ENCODE measurements around the gene TRIM10. TPM values are rescaled to one million over a fixed set of nuclear protein-coding genes. Genes with fewer than 3 reads are reported as not detected.
"Not testable (repeated sequence)": the region's sequence is repeated elsewhere in the genome, so short reads cannot be mapped to it uniquely, and the experiment has no call there.

The TRIM10 gene
- total RNA-seq, 1 experiment from 2014 or later: not detected

- Histone ChIP-seq H3K36me3 (peaks cover 78% of the 10 kb centered on the region), H3K9me3 (replicated peaks) (no peaks in the 10 kb centered on the region), H3K4me1 (replicated peaks) (no peaks in the 10 kb centered on the region), H3K27ac (no peak overlapping the region), H3K27me3 (replicated peaks) (no peaks in the 10 kb centered on the region), H3K4me3 (no peak overlapping the region)
- no peak for DNase-seq (ENCODE audit: low read depth in 1 of 2, low spot score in 2 of 2)
Observed at GRCh38 chr6:30192076-30192475, 31.1 kb upstream of the TRIM10 start.

GRCh38 chr6:30188541-30188940 is 27.5 kb upstream of the TRIM10 start:
- H3K27ac ChIP-seq: no peak overlapping the region
- no peak for DNase-seq (ENCODE audit: low read depth in 1 of 2, low spot score in 2 of 2)
- H3K36me3 ChIP-seq: peaks cover 75% of the 10 kb centered on the region
- H3K27me3 ChIP-seq (replicated peaks): no peaks in the 10 kb centered on the region
- H3K9me3 ChIP-seq (replicated peaks): no peaks in the 10 kb centered on the region
- no peaks in the 10 kb centered on the region for H3K4me1 ChIP-seq (replicated peaks)
- H3K4me3 ChIP-seq: no peak overlapping the region

DNA sequence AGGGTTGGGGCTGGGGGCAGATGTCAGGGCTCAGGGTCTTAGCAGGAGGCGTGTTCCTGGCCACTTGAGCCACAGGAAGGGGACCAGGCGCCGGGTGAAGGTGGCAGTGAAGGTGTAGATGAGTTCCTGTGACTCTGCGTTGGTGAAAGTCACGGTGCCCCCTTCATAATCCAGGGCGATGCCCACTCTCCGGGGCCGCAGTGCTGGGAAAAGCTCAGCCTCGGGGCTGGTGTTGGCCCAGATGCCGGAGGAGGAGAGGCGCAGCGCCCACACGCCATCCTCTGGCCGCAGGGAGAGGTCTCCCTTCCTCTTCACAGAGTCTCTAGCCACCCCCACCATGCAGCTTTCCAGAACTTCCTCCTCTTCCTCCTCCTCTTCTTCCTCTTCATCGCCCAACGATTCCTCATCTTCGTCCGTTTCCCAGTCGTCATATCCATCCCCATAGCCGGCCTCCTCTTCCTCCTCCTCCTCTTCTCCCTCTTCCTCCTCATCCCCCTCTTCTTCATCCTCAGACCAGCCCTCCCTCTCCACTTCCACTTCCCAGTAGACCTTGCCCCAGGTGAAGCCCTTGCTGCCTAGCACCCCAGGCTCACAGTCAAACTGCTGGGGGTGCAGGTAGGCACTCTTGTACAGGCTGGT is 25.0 kb upstream of the TRIM10 start:
- Histone ChIP-seq H3K4me1 (replicated peaks) (no peaks in the 10 kb centered on the region), H3K27ac (no peak overlapping the region), H3K9me3 (replicated peaks) (peaks cover 3% of the 10 kb centered on the region; the same call in 1 of the 2 replicates), H3K36me3 (peaks cover 54% of the 10 kb centered on the region), H3K4me3 (no peak overlapping the region), H3K27me3 (replicated peaks) (no peaks in the 10 kb centered on the region)
- peak in 1 of 2 experiments; percentile 33 for DNase-seq (ENCODE audit: low read depth in 1 of 2, low spot score in 2 of 2)

DNA sequence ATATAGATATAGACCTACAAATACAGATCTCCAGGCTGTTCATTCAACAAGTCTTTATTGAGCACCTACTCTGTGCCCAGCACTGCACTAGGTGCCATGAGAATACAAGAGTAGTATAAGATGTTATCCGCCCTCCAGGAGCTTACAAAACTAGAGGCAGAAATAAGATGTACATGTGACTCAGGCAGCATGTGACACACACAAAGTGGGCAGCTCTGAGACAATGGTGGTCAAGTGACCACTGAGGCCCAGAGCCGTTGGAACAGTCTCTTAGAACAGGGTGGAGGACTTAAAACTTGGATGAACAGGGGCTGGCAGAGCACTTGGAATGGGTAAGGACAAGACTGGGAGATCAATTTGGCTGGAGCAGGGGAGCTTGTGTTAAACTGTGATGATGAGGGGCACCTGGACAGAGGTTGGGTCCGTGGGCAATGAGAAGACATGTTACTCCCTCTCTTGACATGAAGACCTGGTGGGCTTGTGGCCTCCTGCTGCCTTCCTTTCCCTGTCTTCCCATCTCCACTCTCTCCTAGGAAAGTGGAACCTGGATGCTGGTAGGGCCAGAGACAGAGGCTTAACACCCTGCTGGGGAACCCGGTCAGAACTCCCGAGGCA is 23.5 kb upstream of the TRIM10 start:
- no peak overlapping the region for H3K27ac ChIP-seq
- no peaks in the 10 kb centered on the region for H3K27me3 ChIP-seq (replicated peaks)
- H3K4me1 ChIP-seq (replicated peaks): no peaks in the 10 kb centered on the region
- DNase-seq (ENCODE audit: low read depth in 1 of 2, low spot score in 2 of 2): no peak
- H3K36me3 ChIP-seq: peaks cover 40% of the 10 kb centered on the region
- peaks cover 12% of the 10 kb centered on the region for H3K9me3 ChIP-seq (replicated peaks)
- no peak overlapping the region for H3K4me3 ChIP-seq

GRCh38 chr6:30180145-30180544 is 19.1 kb upstream of the TRIM10 start:
- Histone ChIP-seq H3K4me3 (no peak overlapping the region), H3K9me3 (replicated peaks) (peaks cover 12% of the 10 kb centered on the region), H3K4me1 (replicated peaks) (no peaks in the 10 kb centered on the region), H3K27ac (no peak overlapping the region), H3K27me3 (replicated peaks) (peaks cover 26% of the 10 kb centered on the region), H3K36me3 (peaks cover 4% of the 10 kb centered on the region)
- no peak for DNase-seq (ENCODE audit: low read depth in 1 of 2, low spot score in 2 of 2)

DNA sequence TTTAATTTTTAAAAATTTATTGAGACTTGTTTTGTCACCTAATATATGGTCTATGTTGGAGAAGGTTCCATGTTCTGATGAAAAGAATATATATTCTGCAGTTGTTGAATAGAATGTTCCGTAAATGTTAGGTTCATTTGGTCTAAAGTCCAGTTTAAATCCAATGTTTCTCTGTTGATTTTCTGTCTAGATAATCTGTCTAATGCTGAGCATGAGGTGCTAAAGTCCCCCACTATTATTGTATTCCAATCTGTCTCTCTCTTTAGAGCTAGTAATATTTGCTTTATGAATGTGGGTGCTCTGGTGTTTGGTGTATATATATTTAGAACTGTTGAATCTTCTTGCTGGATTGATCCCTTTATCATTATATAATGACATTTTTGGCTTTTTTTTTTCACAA is 17.8 kb upstream of the TRIM10 start:
- no peaks in the 10 kb centered on the region for H3K4me1 ChIP-seq (replicated peaks)
- peaks cover 40% of the 10 kb centered on the region for H3K27me3 ChIP-seq (replicated peaks)

DNA sequence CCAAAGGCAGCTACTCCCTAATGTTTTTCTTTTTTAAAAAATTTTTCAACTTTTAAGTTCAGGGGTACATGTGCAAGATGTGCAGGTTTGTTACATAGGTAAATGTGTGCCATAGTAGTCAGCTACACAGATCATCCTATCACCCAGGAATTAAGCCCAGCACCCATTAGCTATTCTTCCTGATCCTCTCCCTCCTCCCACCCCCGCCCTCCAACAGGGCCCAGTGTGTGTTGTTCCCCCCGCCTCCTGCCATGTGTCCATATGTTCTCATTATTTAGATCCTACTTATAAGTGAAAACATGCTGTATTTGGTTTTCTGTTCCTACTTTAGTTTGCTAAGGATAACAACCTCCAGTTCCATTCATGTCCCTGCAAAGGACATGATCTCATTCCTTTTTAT is 14.8 kb upstream of the TRIM10 start:
- Histone ChIP-seq H3K36me3 (no peaks in the 10 kb centered on the region), H3K9me3 (replicated peaks) (peaks cover 6% of the 10 kb centered on the region), H3K4me1 (replicated peaks) (0 out of 2 replicates have a peak, but pooled peaks cover 3% of the 10 kb centered on the region), H3K27me3 (replicated peaks) (peaks cover 58% of the 10 kb centered on the region), H3K27ac (no peak overlapping the region), H3K4me3 (no peak overlapping the region)
- DNase-seq (ENCODE audit: low read depth in 1 of 2, low spot score in 2 of 2): no peak

More for the DNA sequence above, 17.8 kb upstream of the TRIM10 start:
- no peaks in the 10 kb centered on the region for H3K36me3 ChIP-seq
- no peak overlapping the region for H3K27ac ChIP-seq
- H3K9me3 ChIP-seq (replicated peaks): peaks cover 12% of the 10 kb centered on the region
- no peak for DNase-seq (ENCODE audit: low read depth in 1 of 2, low spot score in 2 of 2)
- H3K4me3 ChIP-seq: no peak overlapping the region

GRCh38 chr6:30172681-30173080 is 11.7 kb upstream of the TRIM10 start:
- no peak for DNase-seq (ENCODE audit: low read depth in 1 of 2, low spot score in 2 of 2)
- no peaks in the 10 kb centered on the region for H3K9me3 ChIP-seq (replicated peaks)
- H3K36me3 ChIP-seq: no peaks in the 10 kb centered on the region
- no peak overlapping the region for H3K27ac ChIP-seq
- H3K4me3 ChIP-seq: no peak overlapping the region
- peaks cover 81% of the 10 kb centered on the region for H3K27me3 ChIP-seq (replicated peaks)
- H3K4me1 ChIP-seq (replicated peaks): 0 out of 2 replicates have a peak, but pooled peaks cover 3% of the 10 kb centered on the region

DNA sequence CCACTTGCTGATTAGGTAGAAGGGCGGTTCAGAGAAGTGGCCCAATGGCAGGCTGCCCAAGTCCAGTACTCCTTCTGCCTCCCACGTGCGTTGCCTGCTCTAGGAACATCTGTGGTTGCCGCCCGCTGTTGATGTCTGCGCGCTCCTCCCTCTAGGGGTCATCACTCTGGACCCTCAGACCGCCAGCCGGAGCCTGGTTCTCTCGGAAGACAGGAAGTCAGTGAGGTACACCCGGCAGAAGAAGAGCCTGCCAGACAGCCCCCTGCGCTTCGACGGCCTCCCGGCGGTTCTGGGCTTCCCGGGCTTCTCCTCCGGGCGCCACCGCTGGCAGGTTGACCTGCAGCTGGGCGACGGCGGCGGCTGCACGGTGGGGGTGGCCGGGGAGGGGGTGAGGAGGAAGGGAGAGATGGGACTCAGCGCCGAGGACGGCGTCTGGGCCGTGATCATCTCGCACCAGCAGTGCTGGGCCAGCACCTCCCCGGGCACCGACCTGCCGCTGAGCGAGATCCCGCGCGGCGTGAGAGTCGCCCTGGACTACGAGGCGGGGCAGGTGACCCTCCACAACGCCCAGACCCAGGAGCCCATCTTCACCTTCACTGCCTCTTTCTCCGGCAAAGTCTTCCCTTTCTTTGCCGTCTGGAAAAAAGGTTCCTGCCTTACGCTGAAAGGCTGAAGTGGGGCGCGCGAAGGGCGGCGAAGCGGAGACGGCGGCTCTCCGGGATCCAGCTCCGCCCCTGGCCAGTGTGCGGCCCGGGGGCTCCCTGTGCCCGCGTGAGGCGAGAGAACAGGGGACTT is 10.9 kb upstream of the TRIM10 start:
- Histone ChIP-seq H3K9me3 (replicated peaks) (no peaks in the 10 kb centered on the region), H3K27ac (no peak overlapping the region), H3K36me3 (no peaks in the 10 kb centered on the region), H3K4me3 (no peak overlapping the region), H3K27me3 (replicated peaks) (peaks cover 81% of the 10 kb centered on the region), H3K4me1 (replicated peaks) (0 out of 2 replicates have a peak, but pooled peaks cover 3% of the 10 kb centered on the region)
- DNase-seq (ENCODE audit: low read depth in 1 of 2, low spot score in 2 of 2): no peak

- no peak overlapping the region for H3K27ac ChIP-seq
- H3K4me3 ChIP-seq: no peak overlapping the region
- H3K4me1 ChIP-seq (replicated peaks): 0 out of 2 replicates have a peak, but pooled peaks cover 3% of the 10 kb centered on the region
- peak in 1 of 2 experiments; percentile 44 for DNase-seq (ENCODE audit: low read depth in 1 of 2, low spot score in 2 of 2)
- H3K36me3 ChIP-seq: no peaks in the 10 kb centered on the region
- H3K9me3 ChIP-seq (replicated peaks): no peaks in the 10 kb centered on the region
- peaks cover 73% of the 10 kb centered on the region for H3K27me3 ChIP-seq (replicated peaks)
Observed at GRCh38 chr6:30169658-30170614, 8.9 kb upstream of the TRIM10 start.

- DNase-seq (ENCODE audit: low read depth in 1 of 2, low spot score in 2 of 2): no peak
- Histone ChIP-seq H3K4me1 (replicated peaks) (0 out of 2 replicates have a peak, but pooled peaks cover 3% of the 10 kb centered on the region), H3K9me3 (replicated peaks) (no peaks in the 10 kb centered on the region), H3K4me3 (no peak overlapping the region), H3K36me3 (no peaks in the 10 kb centered on the region), H3K27ac (no peak overlapping the region), H3K27me3 (replicated peaks) (peaks cover 61% of the 10 kb centered on the region)
Observed at GRCh38 chr6:30168741-30169140, 7.7 kb upstream of the TRIM10 start.

GRCh38 chr6:30167101-30167500 is 6.1 kb upstream of the TRIM10 start:
- Histone ChIP-seq H3K9me3 (replicated peaks) (no peaks in the 10 kb centered on the region), H3K36me3 (no peaks in the 10 kb centered on the region), H3K27me3 (replicated peaks) (peaks cover 57% of the 10 kb centered on the region), H3K4me1 (replicated peaks) (0 out of 2 replicates have a peak, but pooled peaks cover 2% of the 10 kb centered on the region), H3K27ac (no peak overlapping the region), H3K4me3 (no peak overlapping the region)
- no peak for DNase-seq (ENCODE audit: low read depth in 1 of 2, low spot score in 2 of 2)

DNA sequence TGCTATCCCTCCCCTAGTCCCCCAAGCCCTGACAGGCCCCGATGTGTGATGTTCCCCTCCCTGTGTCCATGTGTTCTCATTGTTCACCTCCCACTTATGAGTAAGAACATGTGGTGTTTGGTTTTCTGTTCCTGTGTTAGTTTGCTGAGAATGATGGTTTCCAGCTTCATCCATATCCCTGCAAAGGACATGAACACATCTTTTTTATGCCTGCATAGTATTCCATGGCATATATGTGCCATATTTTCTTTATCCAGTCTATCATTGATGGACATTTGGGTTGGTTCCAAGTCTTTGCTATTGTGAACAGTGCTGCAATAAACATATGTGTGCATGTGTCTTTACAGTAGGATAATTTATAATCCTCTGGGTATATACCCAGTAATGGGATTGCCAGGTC is 4.2 kb upstream of the TRIM10 start:
- not testable (repeated sequence) for DNase-seq (ENCODE audit: low read depth in 1 of 2, low spot score in 2 of 2); H3K4me3 ChIP-seq; H3K9me3 ChIP-seq (replicated peaks); H3K36me3 ChIP-seq; H3K4me1 ChIP-seq (replicated peaks); H3K27ac ChIP-seq
- H3K27me3 ChIP-seq (replicated peaks): peaks cover 39% of the 10 kb centered on the region
